ENCODE data around the gene FALEC.
A peak's percentile ranks its signal among the peaks of the same experiment; 100 is the strongest.
"Not testable (repeated sequence)": the region's sequence is repeated elsewhere in the genome, so short reads cannot be mapped to it uniquely, and the experiment has no call there.

The FALEC gene

GRCh38 chr1:150579945-150580642, 64.5 kb downstream of the FALEC start:
- ATAC-seq: no peak; the same call in 2 of the 3 replicates
- TF ChIP-seq CSDC2 (CRISPR knock-in tag; IDR thresholded peaks at IDR 0.05): no peak
- TF ChIP-seq TOX (CRISPR knock-in tag; IDR thresholded peaks at IDR 0.05; ENCODE audit: borderline replicate concordance): 0 out of 2 replicates have a peak, but pooled peaks have one; percentile 14

DNA sequence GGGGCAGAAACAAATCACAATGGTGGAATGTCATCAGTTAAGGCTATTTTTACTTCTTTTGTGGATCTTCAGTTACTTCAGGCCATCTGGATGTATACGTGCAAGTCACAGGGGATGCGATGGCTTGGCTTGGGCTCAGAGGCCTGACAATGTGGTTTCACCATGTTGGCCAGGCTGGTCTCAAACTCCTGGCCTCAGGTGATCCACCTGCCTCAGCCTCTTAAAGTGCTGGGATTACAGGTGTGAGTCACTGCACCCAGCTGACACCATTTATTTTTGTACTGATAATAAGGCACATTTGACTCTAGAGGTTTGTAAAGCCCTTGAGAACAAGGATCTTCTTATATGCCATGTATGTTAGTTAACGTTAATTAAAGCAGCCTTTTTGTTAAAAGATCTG, 65.4 kb downstream of the FALEC start:
- not testable (repeated sequence) for ATAC-seq

- not testable (repeated sequence) for ATAC-seq
Measured at GRCh38 chr1:150581437-150581836, 65.9 kb downstream of the FALEC start.

DNA sequence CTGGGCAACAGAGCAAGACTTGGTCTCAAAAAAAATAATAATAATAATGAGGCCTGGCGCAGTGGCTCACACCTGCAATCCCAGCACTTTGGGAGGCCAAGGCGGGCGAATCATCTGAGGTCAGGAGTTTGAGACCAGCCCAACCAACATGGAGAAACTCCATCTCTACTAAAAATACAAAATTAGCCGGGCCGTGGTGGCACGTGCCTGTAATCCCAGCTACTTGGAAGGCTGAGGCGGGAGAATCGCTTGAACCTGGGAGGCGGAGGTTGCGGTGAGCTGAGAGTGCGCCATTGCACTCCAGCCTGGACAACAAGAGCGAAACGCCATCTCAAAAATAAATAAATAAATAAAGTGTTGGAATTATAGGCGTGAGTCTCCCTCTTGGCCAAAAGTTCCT, 66.4 kb downstream of the FALEC start:
- ATAC-seq: not testable (repeated sequence)

GRCh38 chr1:150582371-150582770, 66.8 kb downstream of the FALEC start:
- ATAC-seq: no peak

More at GRCh38 chr1:150582371-150582770, 66.8 kb downstream of the FALEC start:
- TF ChIP-seq GLIS3 (CRISPR knock-in tag; IDR thresholded peaks at IDR 0.05) (no peak), PPARA (CRISPR knock-in tag; IDR thresholded peaks at IDR 0.05; ENCODE audit: borderline replicate concordance) (no peak), ZFP3 (CRISPR knock-in tag; IDR thresholded peaks at IDR 0.05) (no peak), POU6F1 (CRISPR knock-in tag; IDR thresholded peaks at IDR 0.05; ENCODE audit: borderline replicate concordance, low read depth) (no peak), TSHZ2 (CRISPR knock-in tag; IDR thresholded peaks at IDR 0.05) (no peak), ISL1 (CRISPR knock-in tag; IDR thresholded peaks at IDR 0.05) (no peak), ZNF565 (CRISPR knock-in tag; conservative IDR thresholded peaks at IDR 0.05; ENCODE audit: low read depth) (no peak), RARB (CRISPR knock-in tag; IDR thresholded peaks at IDR 0.05) (no peak), BACH2 (CRISPR knock-in tag; IDR thresholded peaks at IDR 0.05; ENCODE audit: borderline replicate concordance) (no peak)
- TF ChIP-seq, protein P1, sequence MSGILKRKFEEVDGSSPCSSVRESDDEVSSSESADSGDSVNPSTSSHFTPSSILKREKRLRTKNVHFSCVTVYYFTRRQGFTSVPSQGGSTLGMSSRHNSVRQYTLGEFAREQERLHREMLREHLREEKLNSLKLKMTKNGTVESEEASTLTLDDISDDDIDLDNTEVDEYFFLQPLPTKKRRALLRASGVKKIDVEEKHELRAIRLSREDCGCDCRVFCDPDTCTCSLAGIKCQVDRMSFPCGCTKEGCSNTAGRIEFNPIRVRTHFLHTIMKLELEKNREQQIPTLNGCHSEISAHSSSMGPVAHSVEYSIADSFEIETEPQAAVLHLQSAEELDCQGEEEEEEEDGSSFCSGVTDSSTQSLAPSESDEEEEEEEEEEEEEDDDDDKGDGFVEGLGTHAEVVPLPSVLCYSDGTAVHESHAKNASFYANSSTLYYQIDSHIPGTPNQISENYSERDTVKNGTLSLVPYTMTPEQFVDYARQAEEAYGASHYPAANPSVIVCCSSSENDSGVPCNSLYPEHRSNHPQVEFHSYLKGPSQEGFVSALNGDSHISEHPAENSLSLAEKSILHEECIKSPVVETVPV (CRISPR knock-in tag; IDR thresholded peaks at IDR 0.05): no peak
